ENCODE measurements around the gene TMOD2. TPM values are rescaled to one million over a fixed set of nuclear protein-coding genes. Genes with fewer than 3 reads are reported as not detected.

The TMOD2 gene
- total RNA-seq, 1 donor from 2014 or later: 1.9 TPM

GRCh38 chr15:51793521-51794305 lies 42.3 kb downstream of the TMOD2 start:
- TF ChIP-seq EZH2 (IDR thresholded peaks at IDR 0.05) (no peak), EZH2phosphoT487 (IDR thresholded peaks at IDR 0.05) (no peak), CTCF (IDR thresholded peaks at IDR 0.05) (no peak)
- H3K9me3 ChIP-seq (ENCODE audit: low read depth): no peaks in the 10 kb centered on the region
- H4K20me1 ChIP-seq (ENCODE audit: low read depth): no peaks in the 10 kb centered on the region
- peaks cover 5% of the 10 kb centered on the region for H3K4me1 Mint-ChIP-seq
- H3K27me3 ChIP-seq: no peaks in the 10 kb centered on the region
- no peak for DNase-seq (ENCODE audit: low spot score)
- no peaks in the 10 kb centered on the region for H3K27me3 Mint-ChIP-seq (ENCODE audit: insufficient read depth, low read depth)
- no peak overlapping the region for H3K9ac ChIP-seq
- no peak overlapping the region for H2AFZ ChIP-seq (replicated peaks)
- H3K36me3 ChIP-seq: no peaks in the 10 kb centered on the region
- no peaks in the 10 kb centered on the region for H3K4me1 ChIP-seq
- peaks cover 3% of the 10 kb centered on the region for H3K9me3 Mint-ChIP-seq
- H3K4me2 ChIP-seq: no peak overlapping the region
- H3K36me3 Mint-ChIP-seq: no peaks in the 10 kb centered on the region
- H3K27ac Mint-ChIP-seq: no peak overlapping the region
- no peak overlapping the region for H3K4me3 ChIP-seq
- no peak overlapping the region for H3K27ac ChIP-seq
- H3F3A ChIP-seq (ENCODE audit: low read depth): no peaks in the 10 kb centered on the region
- no peaks in the 10 kb centered on the region for H3K79me2 ChIP-seq (ENCODE audit: low read depth)
- no peak overlapping the region for H3K4me3 Mint-ChIP-seq

GRCh38 chr15:51796847-51797401 lies 45.5 kb downstream of the TMOD2 start:
- TF ChIP-seq EZH2 (IDR thresholded peaks at IDR 0.05) (no peak), EZH2phosphoT487 (IDR thresholded peaks at IDR 0.05) (no peak), CTCF (IDR thresholded peaks at IDR 0.05) (no peak)
- Mint-ChIP-seq H3K4me3 (no peak overlapping the region), H3K36me3 (no peaks in the 10 kb centered on the region), H3K27me3 (ENCODE audit: insufficient read depth, low read depth) (no peaks in the 10 kb centered on the region), H3K27ac (no peak overlapping the region), H3K4me1 (peaks cover 27% of the 10 kb centered on the region), H3K9me3 (no peaks in the 10 kb centered on the region)
- no peaks in the 10 kb centered on the region for H3K27me3 ChIP-seq
- no peaks in the 10 kb centered on the region for H4K20me1 ChIP-seq (ENCODE audit: low read depth)
- no peak overlapping the region for H3K27ac ChIP-seq
- H3F3A ChIP-seq (ENCODE audit: low read depth): no peaks in the 10 kb centered on the region
- H2AFZ ChIP-seq (replicated peaks): no peak overlapping the region
- DNase-seq (ENCODE audit: low spot score): no peak
- no peaks in the 10 kb centered on the region for H3K36me3 ChIP-seq
- H3K4me2 ChIP-seq: no peak overlapping the region
- no peak overlapping the region for H3K9ac ChIP-seq
- no peaks in the 10 kb centered on the region for H3K79me2 ChIP-seq (ENCODE audit: low read depth)
- no peaks in the 10 kb centered on the region for H3K9me3 ChIP-seq (ENCODE audit: low read depth)
- no peaks in the 10 kb centered on the region for H3K4me1 ChIP-seq
- H3K4me3 ChIP-seq: no peak overlapping the region

GRCh38 chr15:51798281-51798680 lies 46.9 kb downstream of the TMOD2 start:
- Histone ChIP-seq H3K4me3 (no peak overlapping the region), H3K9me3 (ENCODE audit: low read depth) (no peaks in the 10 kb centered on the region), H4K20me1 (ENCODE audit: low read depth) (no peaks in the 10 kb centered on the region), H3K4me1 (no peaks in the 10 kb centered on the region), H3F3A (ENCODE audit: low read depth) (no peaks in the 10 kb centered on the region), H3K27me3 (no peaks in the 10 kb centered on the region), H3K9ac (no peak overlapping the region), H2AFZ (replicated peaks) (no peak overlapping the region), H3K27ac (no peak overlapping the region), H3K4me2 (no peak overlapping the region), H3K36me3 (no peaks in the 10 kb centered on the region), H3K79me2 (ENCODE audit: low read depth) (no peaks in the 10 kb centered on the region)
- no peaks in the 10 kb centered on the region for H3K9me3 Mint-ChIP-seq
- H3K27me3 Mint-ChIP-seq (ENCODE audit: insufficient read depth, low read depth): no peaks in the 10 kb centered on the region
- no peak overlapping the region for H3K27ac Mint-ChIP-seq
- no peak overlapping the region for H3K4me3 Mint-ChIP-seq
- DNase-seq (ENCODE audit: low spot score): no peak
- H3K36me3 Mint-ChIP-seq: no peaks in the 10 kb centered on the region
- no peak for TF ChIP-seq EZH2phosphoT487 (IDR thresholded peaks at IDR 0.05)
- TF ChIP-seq EZH2 (IDR thresholded peaks at IDR 0.05): no peak
- TF ChIP-seq CTCF (IDR thresholded peaks at IDR 0.05): no peak
- peaks cover 27% of the 10 kb centered on the region for H3K4me1 Mint-ChIP-seq
